Islet of Langerhans (tissue), 1 donor: ENCODE results near the gene ELP4.
"Not testable (repeated sequence)": the region's sequence is repeated elsewhere in the genome, so short reads cannot be mapped to it uniquely, and the experiment has no call there.

Experiments used
- FAIRE-seq: peaks from one replicate; lab custom pipeline; 2011; peaks lifted over from hg19 to GRCh38; lab: Jason Lieb, UNC

ELP4 gene

GRCh38 chr11:31509429-31510345 lies at the start of gene ELP4, which contains the start of gene IMMP1L:
Gene ELP4 (plus strand): TSS chr11:31509767. CDS start chr11:31509785, 18 bp downstream.
Gene IMMP1L (minus strand): TSS chr11:31509622. CDS start chr11:31463276, 46,346 bp downstream.
- FAIRE-seq, result no peak

DNA sequence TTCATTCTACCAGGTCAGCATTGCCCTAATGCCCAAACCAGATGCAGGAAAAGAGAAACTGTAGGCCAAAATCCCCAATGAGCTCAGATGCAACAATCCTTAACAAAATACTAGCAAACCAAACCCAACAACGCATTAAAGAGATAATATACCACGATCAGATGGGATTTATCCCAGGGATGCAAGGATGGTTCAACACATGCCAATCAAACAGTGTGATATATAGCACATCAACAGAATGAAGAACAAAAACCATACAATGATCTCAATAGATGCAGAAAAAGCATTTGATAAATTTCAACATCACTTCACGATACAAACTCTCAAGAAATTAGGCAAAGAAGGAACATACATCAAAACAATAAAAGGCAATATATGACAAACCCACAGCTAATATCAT lies 45.1 kb upstream of the ELP4 start:
- FAIRE-seq, result no peak

- FAIRE-seq, result no peak
Measured at GRCh38 chr11:31474083-31474482, 35.5 kb upstream of the ELP4 start.

GRCh38 chr11:31477528-31478222 lies 31.9 kb upstream of the ELP4 start:
- FAIRE-seq, result no peak

DNA sequence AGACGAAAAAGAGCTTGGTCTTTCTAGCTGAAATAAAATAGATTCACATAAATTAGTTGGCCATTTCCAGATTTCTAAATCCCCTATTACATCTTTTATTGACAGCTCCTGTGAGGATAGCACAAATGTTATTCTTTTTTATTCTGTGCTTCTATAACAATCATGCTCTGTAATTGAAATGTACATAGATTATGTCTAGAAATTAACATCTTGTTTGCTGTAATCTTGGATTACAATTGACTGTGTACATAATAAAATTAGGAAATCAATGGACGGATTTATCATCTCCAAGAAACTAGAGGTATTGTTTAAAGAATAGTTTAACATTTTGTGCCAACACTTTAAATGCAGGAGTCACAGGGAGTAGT lies 31.4 kb upstream of the ELP4 start:
- FAIRE-seq, result peak; percentile 30

- no peak for FAIRE-seq
Measured at GRCh38 chr11:31479066-31479465, 30.5 kb upstream of the ELP4 start.

- FAIRE-seq, result no peak
Measured at GRCh38 chr11:31480930-31481329, 28.6 kb upstream of the ELP4 start.

DNA sequence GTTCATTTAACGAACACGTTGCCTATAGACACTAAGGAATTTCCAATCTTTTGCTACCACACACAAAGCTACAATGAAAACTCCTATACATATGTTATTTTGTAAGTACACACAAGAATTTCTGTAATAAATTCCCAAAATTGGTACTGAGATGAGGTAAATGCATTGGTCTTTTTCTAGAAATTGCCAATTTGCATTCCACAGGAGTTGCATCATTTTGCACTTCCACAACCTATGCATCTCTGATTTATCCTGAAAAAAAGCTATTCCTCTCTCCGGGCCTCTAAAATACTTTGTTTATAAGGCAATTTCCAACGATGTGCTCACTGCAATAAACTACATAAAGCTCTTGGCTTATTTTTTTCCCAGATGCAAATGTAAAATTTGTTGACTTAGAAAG lies 25.1 kb upstream of the ELP4 start:
- FAIRE-seq, result no peak

- peak; percentile 90 for FAIRE-seq
Measured at GRCh38 chr11:31487848-31488247, 21.7 kb upstream of the ELP4 start.

DNA sequence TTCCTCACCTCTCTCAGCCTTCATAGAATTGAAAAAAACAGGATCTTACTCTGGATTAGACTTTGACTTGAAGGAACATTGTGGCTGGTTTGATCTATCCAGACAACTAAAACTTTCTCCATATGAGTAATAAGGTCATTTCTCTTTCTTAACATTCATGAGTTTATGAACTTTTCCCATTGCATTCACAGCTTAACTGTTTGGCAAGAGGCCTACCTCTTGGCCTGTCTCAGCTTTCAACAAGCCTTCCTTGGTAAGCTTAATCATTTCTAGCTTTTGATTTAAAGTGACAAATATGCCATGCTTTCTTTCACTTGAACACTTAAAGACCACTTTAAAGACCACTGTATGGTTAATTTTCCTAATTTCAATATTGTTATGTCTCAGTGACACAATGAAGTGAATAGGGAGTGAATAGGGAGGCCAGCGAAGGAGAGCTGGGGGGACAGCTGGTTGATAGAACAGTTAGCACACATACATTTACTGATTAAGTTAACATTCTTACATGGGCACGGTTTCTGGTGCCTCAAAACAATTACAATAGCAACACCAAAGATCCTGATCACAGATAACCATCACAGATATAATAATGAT lies 17.1 kb upstream of the ELP4 start:
- FAIRE-seq, result no peak

DNA sequence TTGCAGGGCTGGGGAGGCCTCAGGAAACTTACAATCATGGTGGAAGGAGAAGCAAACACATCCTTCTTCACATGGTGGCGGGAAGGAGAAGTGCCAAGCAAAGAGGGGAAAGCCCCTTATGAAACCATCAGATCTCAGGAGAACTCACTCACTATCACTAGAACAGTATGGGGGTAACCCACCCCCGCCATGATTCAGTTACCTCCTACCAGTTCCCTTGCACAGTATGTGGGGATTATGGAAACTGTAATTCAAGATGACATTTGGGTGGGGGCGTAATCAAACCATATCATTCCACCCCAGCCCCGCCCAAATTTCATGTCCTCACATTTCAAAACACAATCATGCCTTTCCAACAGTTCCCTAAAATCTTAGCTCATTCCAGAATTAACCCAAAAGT lies 16.3 kb upstream of the ELP4 start:
- no peak for FAIRE-seq

- not testable (repeated sequence) for FAIRE-seq
Measured at GRCh38 chr11:31493762-31494161, 15.8 kb upstream of the ELP4 start.

GRCh38 chr11:31499576-31500178 lies 9.9 kb upstream of the ELP4 start:
- FAIRE-seq, result peak; percentile 72

DNA sequence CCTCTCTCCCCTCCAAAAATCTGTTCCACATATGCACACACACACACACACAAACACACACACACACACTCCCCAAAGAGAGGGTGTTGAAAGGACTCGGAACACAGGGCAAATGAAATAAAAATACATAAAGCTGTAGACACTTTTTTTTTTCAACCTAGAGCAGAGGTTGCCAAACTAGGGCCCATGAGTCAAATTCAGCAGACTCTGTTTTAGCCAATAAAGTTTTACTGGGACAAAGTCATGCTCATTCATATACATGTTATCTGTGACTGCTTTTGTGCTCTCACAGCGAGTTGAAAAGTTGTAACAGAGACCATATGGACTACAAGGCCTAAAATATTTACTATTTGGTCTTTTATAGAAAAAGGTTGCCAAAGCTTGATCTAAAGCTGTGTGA lies 9.0 kb upstream of the ELP4 start:
- no peak for FAIRE-seq

GRCh38 chr11:31509051-31509428 lies 527 bp upstream of the ELP4 start:
- FAIRE-seq, result no peak

DNA sequence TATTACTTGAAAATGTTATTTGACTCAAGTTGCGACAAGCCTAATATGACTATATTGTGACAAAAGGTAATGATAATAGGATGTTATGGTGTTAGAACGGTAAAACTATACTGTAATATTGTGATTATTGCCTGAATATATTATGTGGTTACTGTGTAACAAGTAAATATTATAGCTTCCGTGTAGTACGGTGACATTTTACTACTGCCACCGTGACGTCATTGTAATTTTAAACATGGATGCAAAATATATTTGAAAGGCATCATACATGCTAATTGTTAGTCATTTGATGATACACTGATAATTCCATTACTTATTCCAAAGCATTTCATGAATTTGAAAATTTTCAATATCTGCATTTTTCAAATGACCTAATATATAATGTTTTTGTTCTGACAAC lies 2.5 kb downstream of the ELP4 start:
- peak; percentile 65 for FAIRE-seq

DNA sequence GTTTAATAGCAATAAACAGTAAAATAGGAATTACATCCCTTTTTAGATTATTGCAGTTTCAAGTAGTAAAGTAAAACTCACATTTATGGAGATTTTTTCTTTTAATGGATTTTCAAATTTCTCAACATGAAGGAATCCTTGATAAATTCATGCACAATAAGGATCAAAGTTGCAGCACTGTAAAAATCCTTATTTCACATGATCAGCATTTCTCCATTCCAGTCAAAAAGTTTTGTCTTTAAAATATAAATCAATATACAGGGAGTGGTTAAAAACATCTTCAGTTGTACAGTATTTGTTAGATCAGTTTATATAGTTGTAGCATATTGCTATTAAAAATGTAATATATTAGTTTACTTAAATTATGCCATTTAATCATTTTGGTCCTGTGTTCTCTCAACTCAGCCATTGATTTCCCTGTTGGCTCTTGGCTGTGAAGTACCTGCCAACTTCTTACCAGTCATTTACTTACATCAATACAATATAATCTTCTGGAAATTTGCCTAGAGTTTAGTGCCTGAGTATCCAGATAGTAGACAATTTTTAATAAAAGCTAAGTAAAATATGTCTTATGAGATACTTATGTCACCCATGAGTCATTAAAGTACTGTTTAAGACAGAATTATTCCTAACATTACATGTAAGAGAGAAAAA lies 12.1 kb downstream of the ELP4 start:
- FAIRE-seq, result peak; percentile 68

DNA sequence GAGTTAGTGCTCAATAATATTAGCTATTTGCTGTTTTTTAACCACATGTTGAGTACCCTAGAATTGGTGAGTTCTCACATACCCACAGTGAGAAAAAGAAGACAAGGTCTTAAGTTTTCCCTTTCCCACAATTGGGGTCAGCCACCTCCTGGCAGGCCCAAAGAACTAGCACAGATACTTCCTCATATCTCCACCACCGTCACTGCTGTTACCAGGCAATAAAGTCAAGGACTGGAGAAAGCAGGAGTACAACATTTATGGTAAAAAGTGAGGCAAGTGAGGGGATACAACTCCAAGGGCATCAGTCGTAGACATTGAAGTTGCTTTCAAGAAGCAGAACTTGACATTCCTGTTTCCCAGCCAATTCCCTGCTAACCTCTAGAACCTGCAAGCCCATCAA lies 19.6 kb downstream of the ELP4 start:
- FAIRE-seq, result no peak

- FAIRE-seq, result no peak
Measured at GRCh38 chr11:31529701-31530100, 20.1 kb downstream of the ELP4 start.

GRCh38 chr11:31531293-31531692 lies 21.7 kb downstream of the ELP4 start:
- FAIRE-seq, result no peak

- no peak for FAIRE-seq
Measured at GRCh38 chr11:31535479-31535878, 25.9 kb downstream of the ELP4 start.

GRCh38 chr11:31542862-31543261 lies 33.3 kb downstream of the ELP4 start:
- no peak for FAIRE-seq
